ENCODE data around the gene DNAJB1.
"Not testable (repeated sequence)": the region's sequence is repeated elsewhere in the genome, so short reads cannot be mapped to it uniquely, and the experiment has no call there.

DNAJB1 gene

GRCh38 chr19:14558370-14559066, 40.3 kb upstream of the DNAJB1 start:
- TF ChIP-seq, protein P1, sequence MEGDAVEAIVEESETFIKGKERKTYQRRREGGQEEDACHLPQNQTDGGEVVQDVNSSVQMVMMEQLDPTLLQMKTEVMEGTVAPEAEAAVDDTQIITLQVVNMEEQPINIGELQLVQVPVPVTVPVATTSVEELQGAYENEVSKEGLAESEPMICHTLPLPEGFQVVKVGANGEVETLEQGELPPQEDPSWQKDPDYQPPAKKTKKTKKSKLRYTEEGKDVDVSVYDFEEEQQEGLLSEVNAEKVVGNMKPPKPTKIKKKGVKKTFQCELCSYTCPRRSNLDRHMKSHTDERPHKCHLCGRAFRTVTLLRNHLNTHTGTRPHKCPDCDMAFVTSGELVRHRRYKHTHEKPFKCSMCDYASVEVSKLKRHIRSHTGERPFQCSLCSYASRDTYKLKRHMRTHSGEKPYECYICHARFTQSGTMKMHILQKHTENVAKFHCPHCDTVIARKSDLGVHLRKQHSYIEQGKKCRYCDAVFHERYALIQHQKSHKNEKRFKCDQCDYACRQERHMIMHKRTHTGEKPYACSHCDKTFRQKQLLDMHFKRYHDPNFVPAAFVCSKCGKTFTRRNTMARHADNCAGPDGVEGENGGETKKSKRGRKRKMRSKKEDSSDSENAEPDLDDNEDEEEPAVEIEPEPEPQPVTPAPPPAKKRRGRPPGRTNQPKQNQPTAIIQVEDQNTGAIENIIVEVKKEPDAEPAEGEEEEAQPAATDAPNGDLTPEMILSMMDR (IDR thresholded peaks at IDR 0.05; ENCODE audit: borderline replicate concordance, insufficient read depth, low read depth, low read length) = no peak

DNA sequence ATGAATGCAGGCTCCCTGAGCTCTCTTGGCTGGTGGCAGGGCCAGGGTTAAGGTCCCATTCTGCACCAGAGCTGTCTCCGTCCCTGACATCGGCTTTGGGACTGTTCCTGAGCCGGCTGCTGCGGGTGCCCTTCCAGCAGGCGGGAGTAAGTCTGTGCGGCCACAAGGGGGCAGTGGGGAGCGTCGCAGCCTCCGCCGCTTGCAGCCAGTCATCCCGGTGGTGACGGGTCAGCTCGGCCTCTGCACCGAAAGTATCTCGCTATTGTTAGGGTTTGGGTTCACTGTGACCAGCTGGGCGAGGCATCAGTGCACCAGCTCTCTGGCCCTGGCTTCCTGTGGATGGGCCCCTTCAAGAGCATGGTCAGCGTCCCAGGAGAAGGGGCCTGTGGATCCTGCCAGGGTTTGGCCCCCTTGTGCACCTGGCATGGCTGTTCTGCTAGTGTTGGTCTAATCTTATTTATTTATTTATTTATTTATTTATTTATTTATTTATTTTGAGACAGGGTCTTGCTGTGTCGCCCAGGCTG, 38.5 kb upstream of the DNAJB1 start:
- no peak overlapping the region for H3K4me3 ChIP-seq (ENCODE audit: low read depth, low read length)

More at GRCh38 chr19:14558370-14559066, 40.3 kb upstream of the DNAJB1 start:
- H3K4me3 ChIP-seq (ENCODE audit: low read depth, low read length) = no peak overlapping the region

GRCh38 chr19:14555918-14556661, 37.9 kb upstream of the DNAJB1 start:
- TF ChIP-seq, protein P1 (IDR thresholded peaks at IDR 0.05; ENCODE audit: borderline replicate concordance, insufficient read depth, low read depth, low read length) = no peak
- H3K4me3 ChIP-seq (ENCODE audit: low read depth, low read length) = no peak overlapping the region

More for the DNA sequence above, 38.5 kb upstream of the DNAJB1 start:
- TF ChIP-seq, protein P1 (IDR thresholded peaks at IDR 0.05; ENCODE audit: borderline replicate concordance, insufficient read depth, low read depth, low read length) = peak; percentile 99

- TF ChIP-seq, protein P1 (IDR thresholded peaks at IDR 0.05; ENCODE audit: borderline replicate concordance, insufficient read depth, low read depth, low read length) = no peak
- H3K4me3 ChIP-seq (ENCODE audit: low read depth, low read length) = no peak overlapping the region
Measured at GRCh38 chr19:14554382-14554812, 36.2 kb upstream of the DNAJB1 start.

DNA sequence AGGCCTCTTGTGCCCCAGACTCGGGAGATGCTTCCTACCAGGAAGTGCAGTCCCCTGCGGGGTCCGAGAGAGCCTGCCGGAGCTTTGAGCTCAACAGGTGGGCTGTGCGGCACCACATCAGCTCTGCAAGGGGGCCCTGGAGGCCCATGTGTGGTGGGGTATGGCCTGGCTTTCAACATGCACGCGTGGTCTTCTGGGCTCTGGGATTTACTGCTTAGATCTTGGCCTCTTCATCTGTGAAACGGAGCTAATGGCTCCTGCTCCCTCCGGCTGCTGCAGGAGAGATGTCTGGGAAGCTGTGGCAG, 35.7 kb upstream of the DNAJB1 start:
- no peak overlapping the region for H3K4me3 ChIP-seq (ENCODE audit: low read depth, low read length)
- TF ChIP-seq, protein P1 (IDR thresholded peaks at IDR 0.05; ENCODE audit: borderline replicate concordance, insufficient read depth, low read depth, low read length) = no peak

DNA sequence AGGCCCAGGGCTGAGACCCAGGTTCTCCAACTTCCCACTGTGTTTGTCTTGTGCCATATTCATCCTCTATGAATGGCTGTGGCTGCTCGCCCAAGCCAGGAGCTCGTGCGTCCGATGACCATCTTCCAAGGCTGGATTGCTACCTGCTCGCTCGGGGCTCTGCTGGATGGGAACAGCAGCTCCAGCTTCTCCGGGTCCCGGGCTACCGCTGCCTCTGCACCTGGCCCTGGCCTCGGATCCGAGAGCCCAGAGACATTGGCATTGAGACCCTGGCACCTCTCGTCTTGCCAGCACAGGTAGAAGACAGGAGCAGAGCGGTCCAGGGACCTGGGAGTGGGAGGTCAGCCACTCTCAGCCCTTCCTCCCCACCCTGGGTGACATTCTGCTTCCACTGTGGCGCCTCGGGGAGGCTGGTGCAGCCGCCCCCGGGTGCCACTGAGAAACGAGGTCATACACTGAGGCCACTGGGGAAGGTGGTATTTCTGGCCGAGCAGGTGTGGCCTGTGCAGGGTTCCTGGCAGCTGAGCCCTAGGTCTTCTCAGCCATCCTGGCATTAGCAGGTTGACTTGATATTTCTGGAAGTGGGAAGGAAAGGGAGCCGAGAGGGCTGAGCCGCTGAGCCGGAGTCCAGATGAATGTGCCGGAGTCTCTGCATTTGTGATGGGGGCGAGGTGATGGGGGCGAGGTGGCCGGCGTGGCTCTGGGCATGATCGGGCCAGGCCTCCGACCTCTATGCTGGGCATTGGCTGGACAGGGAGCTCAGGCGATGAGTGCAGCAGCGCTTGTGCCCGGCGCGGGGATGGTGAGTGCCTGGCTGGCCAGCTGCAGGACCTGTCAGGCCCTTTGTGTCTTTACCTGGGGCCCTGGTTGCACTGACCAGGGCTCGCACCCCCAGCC, 35.1 kb upstream of the DNAJB1 start:
- TF ChIP-seq, protein P1 (IDR thresholded peaks at IDR 0.05; ENCODE audit: borderline replicate concordance, insufficient read depth, low read depth, low read length) = no peak
- H3K4me3 ChIP-seq (ENCODE audit: low read depth, low read length) = no peak overlapping the region

DNA sequence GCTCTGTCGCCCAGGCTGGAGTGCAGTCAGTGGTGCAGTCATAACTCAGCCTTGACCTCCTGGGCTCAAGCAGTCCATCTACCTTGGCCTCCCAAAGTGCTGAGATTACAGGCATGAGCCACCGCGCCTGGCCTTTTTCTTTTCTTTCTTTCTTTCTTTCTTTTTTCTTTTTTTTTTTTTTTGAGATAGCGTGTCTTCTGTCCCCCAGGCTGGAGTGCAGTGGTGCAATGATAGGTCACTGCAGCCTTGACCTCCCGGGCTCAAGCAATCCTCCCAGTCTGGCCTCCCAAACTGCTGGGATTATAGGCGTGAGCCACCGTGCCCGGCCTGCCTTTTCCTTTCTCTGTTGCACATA, 33.8 kb upstream of the DNAJB1 start:
- H3K4me3 ChIP-seq (ENCODE audit: low read depth, low read length) = not testable (repeated sequence)
